Measurements from ENCODE around the gene MVD.
"Not testable (repeated sequence)": the region's sequence is repeated elsewhere in the genome, so short reads cannot be mapped to it uniquely, and the experiment has no call there.

The MVD gene

GRCh38 chr16:88681084-88681680, 18.3 kb upstream of the MVD start:
- DNase-seq = no peak

- no peak for DNase-seq
These were observed 17.7 kb upstream of the MVD start for GRCh38 chr16:88680554-88681083.

- no peak for DNase-seq
These were observed 15.5 kb upstream of the MVD start for GRCh38 chr16:88678224-88678979.

GRCh38 chr16:88677721-88678120, 14.8 kb upstream of the MVD start:
- no peak for DNase-seq

GRCh38 chr16:88676502-88677242, 13.8 kb upstream of the MVD start:
- no peak for DNase-seq

- no peak for DNase-seq
These were observed 11.0 kb upstream of the MVD start for GRCh38 chr16:88673716-88674379.

- no peak for DNase-seq
These were observed 9.9 kb upstream of the MVD start for GRCh38 chr16:88672776-88673175.

- no peak for DNase-seq
These were observed 8.9 kb upstream of the MVD start for GRCh38 chr16:88671806-88672205.

- DNase-seq = no peak
These were observed 7.1 kb upstream of the MVD start for GRCh38 chr16:88669980-88670379.

- not testable (repeated sequence) for DNase-seq
These were observed 6.6 kb upstream of the MVD start for GRCh38 chr16:88669493-88669892.

- DNase-seq = no peak
These were observed 4.6 kb upstream of the MVD start for GRCh38 chr16:88667461-88667860.

GRCh38 chr16:88665570-88665969, 2.7 kb upstream of the MVD start:
- DNase-seq = no peak

- DNase-seq = no peak
These were observed 2.3 kb upstream of the MVD start for GRCh38 chr16:88665148-88665547.

GRCh38 chr16:88662222-88662842, 559 bp downstream of the MVD start:
- DNase-seq = no peak

- no peak for DNase-seq
These were observed 1.4 kb downstream of the MVD start for GRCh38 chr16:88661468-88661867.

GRCh38 chr16:88659160-88659559, 3.7 kb downstream of the MVD start:
- no peak for DNase-seq

- no peak for DNase-seq
These were observed 4.2 kb downstream of the MVD start for GRCh38 chr16:88658714-88659113.

- no peak for DNase-seq
These were observed 5.5 kb downstream of the MVD start for GRCh38 chr16:88657371-88657770.

- peak; percentile 4 for DNase-seq
These were observed 6.5 kb downstream of the MVD start for GRCh38 chr16:88656291-88656980.

- DNase-seq = peak; percentile 1
These were observed 7.1 kb downstream of the MVD start for GRCh38 chr16:88655733-88656281.

- no peak for DNase-seq
These were observed 7.7 kb downstream of the MVD start for GRCh38 chr16:88655053-88655732.
